Prostate gland (tissue), 2 donors: ENCODE results near the gene FGFBP1.

ENCODE experiments used
- POLR2A ChIP-seq: fragments of 450-650 bp; IDR thresholded peaks from one replicate; pipeline ENCODE4 v1.6.1; 2016; ENCODE audit warnings: antibody characterized with exemption, mild to moderate bottlenecking
- TF ChIP-seq, protein P1 (sequence below), 4 experiments: fragments of 200-600 bp in 2 of 4; fragments of 450-650 bp in 2 of 4; sonication (generic) in 2 of 4; IDR thresholded peaks; 1 replicate in 3 of 4; 2 replicates in 1 of 4; pipeline ENCODE4 v1.5.1; 2016 to 2019; ENCODE audit warnings: antibody characterized with exemption in 4 of 4, mild to moderate bottlenecking in 2 of 4, moderate library complexity in 2 of 4

DNA sequence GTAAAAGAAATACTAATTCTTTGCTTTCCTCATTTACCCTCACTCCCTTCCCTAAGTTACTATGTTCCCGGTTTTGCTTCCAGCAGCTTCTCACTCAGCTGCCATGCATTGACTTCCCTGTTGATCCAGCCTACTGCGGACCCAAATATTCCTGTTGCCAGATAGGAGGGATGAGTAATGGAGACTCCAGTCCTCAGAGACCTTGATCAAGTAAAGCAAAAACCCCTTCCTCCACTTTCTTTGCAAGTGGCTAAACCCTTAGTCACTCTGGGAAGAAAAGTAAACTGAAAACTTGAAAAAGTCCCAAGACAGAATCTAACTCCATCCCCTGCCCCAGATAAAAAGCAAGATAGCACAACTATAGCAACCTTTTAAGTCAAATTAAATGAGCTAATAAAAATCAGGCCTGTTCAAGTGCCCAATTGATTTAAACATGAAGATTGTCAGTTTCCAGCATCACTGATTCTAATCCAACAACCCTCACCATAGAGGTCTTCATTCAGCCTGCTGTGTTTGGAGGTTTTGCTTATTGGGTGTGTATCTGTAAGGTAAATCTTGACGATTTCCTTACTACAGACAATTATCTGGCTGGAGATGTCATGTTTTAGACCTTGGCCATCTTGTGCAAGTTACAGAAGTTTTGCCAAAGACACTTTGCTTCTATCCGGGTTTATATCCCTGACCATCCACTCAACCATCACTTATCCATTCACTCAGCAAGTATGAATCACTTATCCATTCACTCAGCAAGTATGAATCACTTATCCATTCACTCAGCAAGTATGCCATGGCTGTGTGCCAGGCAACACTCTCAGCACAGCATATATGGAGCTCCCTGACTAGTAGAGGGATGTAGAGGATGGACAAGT, 17.6 kb downstream of the FGFBP1 start:
- TF ChIP-seq, protein P1, sequence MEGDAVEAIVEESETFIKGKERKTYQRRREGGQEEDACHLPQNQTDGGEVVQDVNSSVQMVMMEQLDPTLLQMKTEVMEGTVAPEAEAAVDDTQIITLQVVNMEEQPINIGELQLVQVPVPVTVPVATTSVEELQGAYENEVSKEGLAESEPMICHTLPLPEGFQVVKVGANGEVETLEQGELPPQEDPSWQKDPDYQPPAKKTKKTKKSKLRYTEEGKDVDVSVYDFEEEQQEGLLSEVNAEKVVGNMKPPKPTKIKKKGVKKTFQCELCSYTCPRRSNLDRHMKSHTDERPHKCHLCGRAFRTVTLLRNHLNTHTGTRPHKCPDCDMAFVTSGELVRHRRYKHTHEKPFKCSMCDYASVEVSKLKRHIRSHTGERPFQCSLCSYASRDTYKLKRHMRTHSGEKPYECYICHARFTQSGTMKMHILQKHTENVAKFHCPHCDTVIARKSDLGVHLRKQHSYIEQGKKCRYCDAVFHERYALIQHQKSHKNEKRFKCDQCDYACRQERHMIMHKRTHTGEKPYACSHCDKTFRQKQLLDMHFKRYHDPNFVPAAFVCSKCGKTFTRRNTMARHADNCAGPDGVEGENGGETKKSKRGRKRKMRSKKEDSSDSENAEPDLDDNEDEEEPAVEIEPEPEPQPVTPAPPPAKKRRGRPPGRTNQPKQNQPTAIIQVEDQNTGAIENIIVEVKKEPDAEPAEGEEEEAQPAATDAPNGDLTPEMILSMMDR (IDR thresholded peaks at IDR 0.05) = no peak
- TF ChIP-seq POLR2A = no peak
